Nephron (organoid): ENCODE measurements around the gene PLCB1.
"Not testable (repeated sequence)": the region's sequence is repeated elsewhere in the genome, so short reads cannot be mapped to it uniquely, and the experiment has no call there.

Experiments
- H3K27ac Mint-ChIP-seq, 3 experiments: 2 replicates each; pipeline ENCODE4 v1.8.0; 2020; ENCODE audit warnings: mixed read lengths in 3 of 3, mild to moderate bottlenecking in 2 of 3, moderate library complexity in 1 of 3
- H3K27me3 Mint-ChIP-seq: 2 replicates; pipeline ENCODE4 v1.8.0; 2021; ENCODE audit warnings: low read depth, mild to moderate bottlenecking, moderate library complexity, mixed read lengths
- H3K36me3 Mint-ChIP-seq: 2 replicates; pipeline ENCODE4 v1.8.0; 2020; ENCODE audit warnings: low read depth, mixed read lengths
- H3K4me1 Mint-ChIP-seq: 2 replicates; pipeline ENCODE4 v1.8.0; 2020; ENCODE audit warnings: mixed read lengths
- H3K4me3 Mint-ChIP-seq, 3 experiments: 2 replicates each; pipeline ENCODE4 v1.8.0; 2020; ENCODE audit warnings: mild to moderate bottlenecking in 3 of 3, mixed read lengths in 3 of 3, moderate library complexity in 2 of 3
- H3K9me3 Mint-ChIP-seq: 2 replicates; pipeline ENCODE4 v1.8.0; 2020; ENCODE audit warnings: mixed read lengths
- TF ChIP-seq, protein P1 (sequence below), 3 experiments: fragments of 200-600 bp; sonication (generic); IDR thresholded peaks; one replicate each; pipeline ENCODE4 v1.5.0; 2021; ENCODE audit warnings: antibody characterized with exemption in 3 of 3; ENCODE audit not compliant: unreplicated experiment in 3 of 3

PLCB1 gene

GRCh38 chr20:8587251-8587650 lies 455.2 kb downstream of the PLCB1 start:
- Mint-ChIP-seq H3K4me1 (no peaks in the 10 kb centered on the region), H3K36me3 (peaks cover 3% of the 10 kb centered on the region), H3K4me3 (no peak overlapping the region), H3K27ac (peak overlapping the region; percentile 17 to 79 (median 20)), H3K9me3 (peaks cover 3% of the 10 kb centered on the region), H3K27me3 (no peaks in the 10 kb centered on the region)
- TF ChIP-seq, protein P1, sequence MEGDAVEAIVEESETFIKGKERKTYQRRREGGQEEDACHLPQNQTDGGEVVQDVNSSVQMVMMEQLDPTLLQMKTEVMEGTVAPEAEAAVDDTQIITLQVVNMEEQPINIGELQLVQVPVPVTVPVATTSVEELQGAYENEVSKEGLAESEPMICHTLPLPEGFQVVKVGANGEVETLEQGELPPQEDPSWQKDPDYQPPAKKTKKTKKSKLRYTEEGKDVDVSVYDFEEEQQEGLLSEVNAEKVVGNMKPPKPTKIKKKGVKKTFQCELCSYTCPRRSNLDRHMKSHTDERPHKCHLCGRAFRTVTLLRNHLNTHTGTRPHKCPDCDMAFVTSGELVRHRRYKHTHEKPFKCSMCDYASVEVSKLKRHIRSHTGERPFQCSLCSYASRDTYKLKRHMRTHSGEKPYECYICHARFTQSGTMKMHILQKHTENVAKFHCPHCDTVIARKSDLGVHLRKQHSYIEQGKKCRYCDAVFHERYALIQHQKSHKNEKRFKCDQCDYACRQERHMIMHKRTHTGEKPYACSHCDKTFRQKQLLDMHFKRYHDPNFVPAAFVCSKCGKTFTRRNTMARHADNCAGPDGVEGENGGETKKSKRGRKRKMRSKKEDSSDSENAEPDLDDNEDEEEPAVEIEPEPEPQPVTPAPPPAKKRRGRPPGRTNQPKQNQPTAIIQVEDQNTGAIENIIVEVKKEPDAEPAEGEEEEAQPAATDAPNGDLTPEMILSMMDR (IDR thresholded peaks at IDR 0.05; ENCODE audit: unreplicated experiment in 3 of 3), result no peak

DNA sequence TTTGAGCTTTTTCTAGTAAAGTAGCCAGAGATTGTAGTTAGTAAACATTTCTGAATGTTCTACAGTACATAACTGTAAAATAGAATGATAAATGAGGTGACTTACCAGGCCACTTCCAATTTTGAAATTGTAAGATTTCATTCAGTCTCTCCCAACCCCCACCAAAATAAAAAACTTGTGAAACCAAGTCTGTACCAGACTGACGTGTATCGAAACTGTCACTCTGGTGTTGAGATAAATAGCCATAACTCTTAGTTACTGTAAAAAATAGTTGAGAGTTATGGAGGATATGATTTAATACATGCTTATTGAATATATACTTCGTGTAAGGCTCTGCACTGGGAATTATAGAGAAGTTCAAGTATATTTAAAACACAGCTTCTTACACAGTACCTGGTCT lies 455.7 kb downstream of the PLCB1 start:
- H3K9me3 Mint-ChIP-seq, result peaks cover 4% of the 10 kb centered on the region
- TF ChIP-seq, protein P1 (IDR thresholded peaks at IDR 0.05; ENCODE audit: unreplicated experiment in 3 of 3), result no peak
- H3K27ac Mint-ChIP-seq, result peak overlapping the region; percentile 17 to 79 (median 20)
- H3K4me1 Mint-ChIP-seq, result no peaks in the 10 kb centered on the region
- H3K36me3 Mint-ChIP-seq, result peaks cover 3% of the 10 kb centered on the region
- no peaks in the 10 kb centered on the region for H3K27me3 Mint-ChIP-seq
- no peak overlapping the region for H3K4me3 Mint-ChIP-seq

- H3K27ac Mint-ChIP-seq, result no peak overlapping the region
- H3K4me1 Mint-ChIP-seq, result no peaks in the 10 kb centered on the region
Observed at GRCh38 chr20:8589956-8590355, 457.9 kb downstream of the PLCB1 start.

DNA sequence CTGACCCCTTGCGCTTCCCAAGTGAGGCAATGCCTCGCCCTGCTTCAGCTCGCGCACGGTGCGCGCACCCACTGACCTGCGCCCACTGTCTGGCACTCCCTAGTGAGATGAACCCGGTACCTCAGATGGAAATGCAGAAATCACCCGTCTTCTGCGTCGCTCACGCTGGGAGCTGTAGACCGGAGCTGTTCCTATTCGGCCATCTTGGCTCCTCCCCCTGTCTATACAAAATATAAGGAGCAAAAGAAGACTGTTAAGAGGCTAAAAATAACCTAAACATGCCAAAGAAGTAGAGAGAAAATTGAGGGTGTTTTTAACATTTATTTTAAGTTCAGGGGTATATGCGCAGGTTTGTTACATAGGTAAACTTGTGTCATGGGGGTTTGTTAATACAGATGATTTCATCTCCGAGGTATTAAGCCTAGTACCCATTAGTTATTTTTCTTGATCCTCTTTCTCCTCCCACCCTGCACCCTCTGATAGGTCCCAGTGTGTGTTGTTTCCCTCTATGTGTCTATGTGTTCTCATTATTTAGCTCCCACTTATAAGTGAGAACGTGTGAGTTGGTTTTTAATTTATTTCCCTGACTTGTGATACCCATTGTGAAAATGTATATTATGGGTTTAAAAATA lies 469.0 kb downstream of the PLCB1 start:
- peak overlapping the region; percentile 82 to 94 (median 88) for H3K27ac Mint-ChIP-seq
- H3K36me3 Mint-ChIP-seq, H3K9me3 Mint-ChIP-seq, H3K27me3 Mint-ChIP-seq: not testable (repeated sequence)
- peak overlapping the region; percentile 82 to 91 (median 88) for H3K4me3 Mint-ChIP-seq
- H3K4me1 Mint-ChIP-seq, result peaks cover 13% of the 10 kb centered on the region

More at GRCh38 chr20:8589956-8590355, 457.9 kb downstream of the PLCB1 start:
- H3K27me3 Mint-ChIP-seq, result no peaks in the 10 kb centered on the region
- peaks cover 3% of the 10 kb centered on the region for H3K36me3 Mint-ChIP-seq
- TF ChIP-seq, protein P1 (IDR thresholded peaks at IDR 0.05; ENCODE audit: unreplicated experiment in 3 of 3), result no peak
- H3K4me3 Mint-ChIP-seq, result no peak overlapping the region
- H3K9me3 Mint-ChIP-seq, result peaks cover 6% of the 10 kb centered on the region

- Mint-ChIP-seq H3K9me3 (peaks cover 8% of the 10 kb centered on the region), H3K27me3 (no peaks in the 10 kb centered on the region), H3K4me3 (peak overlapping the region; percentile 82 to 91 (median 88)), H3K36me3 (peaks cover 8% of the 10 kb centered on the region), H3K4me1 (peaks cover 13% of the 10 kb centered on the region), H3K27ac (peak overlapping the region; percentile 82 to 94 (median 88))
- TF ChIP-seq, protein P1 (IDR thresholded peaks at IDR 0.05; ENCODE audit: unreplicated experiment in 3 of 3), result no peak
Observed at GRCh38 chr20:8601542-8601912, 469.5 kb downstream of the PLCB1 start.

DNA sequence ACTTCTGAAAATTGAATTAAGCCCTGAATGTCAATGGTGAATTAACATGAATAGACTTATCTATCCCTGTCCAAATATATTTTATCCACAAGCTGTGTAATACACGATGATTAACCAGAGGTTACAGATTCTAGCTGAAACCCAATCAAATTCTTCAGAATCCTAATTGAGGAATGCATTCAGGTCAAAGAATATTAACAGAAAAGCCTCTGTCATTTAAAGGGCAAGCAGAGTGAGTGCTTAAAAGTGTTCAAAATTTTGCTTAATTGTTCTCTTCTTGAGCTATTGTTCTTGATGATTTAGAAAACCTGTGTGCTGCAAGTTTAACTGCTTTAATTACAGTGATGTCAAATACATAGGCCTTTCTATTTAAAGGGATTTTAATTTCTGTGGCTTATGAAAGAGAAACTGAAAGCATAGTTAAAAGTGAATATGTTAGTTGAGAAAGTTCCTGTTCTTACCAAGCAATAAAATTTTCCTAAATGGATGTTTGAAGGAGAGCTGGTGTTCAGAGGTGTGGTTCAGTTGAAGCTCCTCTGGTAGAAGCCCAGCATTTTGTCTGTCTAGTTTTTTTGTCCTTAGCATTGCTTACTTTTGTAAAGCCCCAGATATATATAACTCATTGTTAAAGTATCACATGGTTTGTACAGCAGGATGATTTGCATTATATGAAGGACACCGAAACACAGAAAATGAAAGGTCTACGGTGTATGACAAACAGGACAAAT lies 470.5 kb downstream of the PLCB1 start:
- peaks cover 8% of the 10 kb centered on the region for H3K9me3 Mint-ChIP-seq
- peak overlapping the region; percentile 82 to 91 (median 88) for H3K27ac Mint-ChIP-seq
- no peaks in the 10 kb centered on the region for H3K27me3 Mint-ChIP-seq
- TF ChIP-seq, protein P1 (IDR thresholded peaks at IDR 0.05; ENCODE audit: unreplicated experiment in 3 of 3), result no peak
- peak overlapping the region in 2 of 3 experiments; percentile 32 to 50 for H3K4me3 Mint-ChIP-seq
- peaks cover 8% of the 10 kb centered on the region for H3K36me3 Mint-ChIP-seq
- peaks cover 13% of the 10 kb centered on the region for H3K4me1 Mint-ChIP-seq
